ENCODE results near the gene SMCO3. TPM values are rescaled to one million over a fixed set of nuclear protein-coding genes. Genes with fewer than 3 reads are reported as not detected.

Gene SMCO3
- polyA plus RNA-seq, 1 donor from 2014 or later, result 2.7 TPM

GRCh38 chr12:14845350-14845750 is 31.4 kb upstream of the SMCO3 start:
- H4K20me1 ChIP-seq (ENCODE audit: insufficient read depth), result no peaks in the 10 kb centered on the region
- H3F3A ChIP-seq (ENCODE audit: insufficient read depth, low read length, poor library complexity, severe bottlenecking), result no peaks in the 10 kb centered on the region
- no peaks in the 10 kb centered on the region for H3K36me3 ChIP-seq (ENCODE audit: insufficient read depth, low read length)
- no peak overlapping the region for H3K9ac ChIP-seq (ENCODE audit: low read length)
- H3K4me3 ChIP-seq (ENCODE audit: low read length), result no peak overlapping the region
- H3K27me3 ChIP-seq (ENCODE audit: insufficient read depth, low read depth, low read length), result no peaks in the 10 kb centered on the region
- TF ChIP-seq CTCF (IDR thresholded peaks at IDR 0.05; ENCODE audit: poor library complexity, severe bottlenecking) (peak; percentile 86), POLR2AphosphoS5 (IDR thresholded peaks at IDR 0.05) (no peak), EP300 (conservative IDR thresholded peaks at IDR 0.05; ENCODE audit: poor library complexity, severe bottlenecking) (no peak), SMC3 (conservative IDR thresholded peaks at IDR 0.05; ENCODE audit: poor library complexity) (peak; percentile 97), RAD21 (conservative IDR thresholded peaks at IDR 0.05) (peak; percentile 91), MXI1 (conservative IDR thresholded peaks at IDR 0.05; ENCODE audit: poor library complexity, severe bottlenecking) (no peak), TAF1 (IDR thresholded peaks at IDR 0.05; ENCODE audit: low read depth) (no peak), EZH2 (IDR thresholded peaks at IDR 0.05; ENCODE audit: borderline replicate concordance, insufficient read depth, low read length, poor library complexity, severe bottlenecking) (no peak)
- TF ChIP-seq, protein P1, sequence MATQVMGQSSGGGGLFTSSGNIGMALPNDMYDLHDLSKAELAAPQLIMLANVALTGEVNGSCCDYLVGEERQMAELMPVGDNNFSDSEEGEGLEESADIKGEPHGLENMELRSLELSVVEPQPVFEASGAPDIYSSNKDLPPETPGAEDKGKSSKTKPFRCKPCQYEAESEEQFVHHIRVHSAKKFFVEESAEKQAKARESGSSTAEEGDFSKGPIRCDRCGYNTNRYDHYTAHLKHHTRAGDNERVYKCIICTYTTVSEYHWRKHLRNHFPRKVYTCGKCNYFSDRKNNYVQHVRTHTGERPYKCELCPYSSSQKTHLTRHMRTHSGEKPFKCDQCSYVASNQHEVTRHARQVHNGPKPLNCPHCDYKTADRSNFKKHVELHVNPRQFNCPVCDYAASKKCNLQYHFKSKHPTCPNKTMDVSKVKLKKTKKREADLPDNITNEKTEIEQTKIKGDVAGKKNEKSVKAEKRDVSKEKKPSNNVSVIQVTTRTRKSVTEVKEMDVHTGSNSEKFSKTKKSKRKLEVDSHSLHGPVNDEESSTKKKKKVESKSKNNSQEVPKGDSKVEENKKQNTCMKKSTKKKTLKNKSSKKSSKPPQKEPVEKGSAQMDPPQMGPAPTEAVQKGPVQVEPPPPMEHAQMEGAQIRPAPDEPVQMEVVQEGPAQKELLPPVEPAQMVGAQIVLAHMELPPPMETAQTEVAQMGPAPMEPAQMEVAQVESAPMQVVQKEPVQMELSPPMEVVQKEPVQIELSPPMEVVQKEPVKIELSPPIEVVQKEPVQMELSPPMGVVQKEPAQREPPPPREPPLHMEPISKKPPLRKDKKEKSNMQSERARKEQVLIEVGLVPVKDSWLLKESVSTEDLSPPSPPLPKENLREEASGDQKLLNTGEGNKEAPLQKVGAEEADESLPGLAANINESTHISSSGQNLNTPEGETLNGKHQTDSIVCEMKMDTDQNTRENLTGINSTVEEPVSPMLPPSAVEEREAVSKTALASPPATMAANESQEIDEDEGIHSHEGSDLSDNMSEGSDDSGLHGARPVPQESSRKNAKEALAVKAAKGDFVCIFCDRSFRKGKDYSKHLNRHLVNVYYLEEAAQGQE (IDR thresholded peaks at IDR 0.05; ENCODE audit: borderline replicate concordance), result no peak
- H3K79me2 ChIP-seq (replicated peaks; ENCODE audit: insufficient read depth, low read length), result no peaks in the 10 kb centered on the region
- no peak overlapping the region for H3K4me2 ChIP-seq (ENCODE audit: low read length)
- no peak overlapping the region for H3K27ac ChIP-seq (ENCODE audit: low read length)
- no peak overlapping the region for H2AFZ ChIP-seq (ENCODE audit: low read depth, low read length)
- no peaks in the 10 kb centered on the region for H3K9me3 ChIP-seq (ENCODE audit: low read length)
- H3K9me2 ChIP-seq (ENCODE audit: insufficient read depth, low read length), result no peaks in the 10 kb centered on the region

GRCh38 chr12:14844401-14844800 is 30.4 kb upstream of the SMCO3 start:
- no peak overlapping the region for H2AFZ ChIP-seq (ENCODE audit: low read depth, low read length)
- H4K20me1 ChIP-seq (ENCODE audit: insufficient read depth), result no peaks in the 10 kb centered on the region
- no peaks in the 10 kb centered on the region for H3K36me3 ChIP-seq (ENCODE audit: insufficient read depth, low read length)
- H3K4me3 ChIP-seq (ENCODE audit: low read length), result no peak overlapping the region
- no peak overlapping the region for H3K4me2 ChIP-seq (ENCODE audit: low read length)
- H3K9ac ChIP-seq (ENCODE audit: low read length), result no peak overlapping the region
- TF ChIP-seq CTCF (IDR thresholded peaks at IDR 0.05; ENCODE audit: poor library complexity, severe bottlenecking), result no peak
- TF ChIP-seq MXI1 (conservative IDR thresholded peaks at IDR 0.05; ENCODE audit: poor library complexity, severe bottlenecking), result no peak
- TF ChIP-seq EP300 (conservative IDR thresholded peaks at IDR 0.05; ENCODE audit: poor library complexity, severe bottlenecking), result no peak
- no peak for TF ChIP-seq EZH2 (IDR thresholded peaks at IDR 0.05; ENCODE audit: borderline replicate concordance, insufficient read depth, low read length, poor library complexity, severe bottlenecking)
- TF ChIP-seq TAF1 (IDR thresholded peaks at IDR 0.05; ENCODE audit: low read depth), result no peak
- no peak for TF ChIP-seq RAD21 (conservative IDR thresholded peaks at IDR 0.05)
- TF ChIP-seq, protein P1 (IDR thresholded peaks at IDR 0.05; ENCODE audit: borderline replicate concordance), result no peak
- TF ChIP-seq POLR2AphosphoS5 (IDR thresholded peaks at IDR 0.05), result no peak
- no peak for TF ChIP-seq SMC3 (conservative IDR thresholded peaks at IDR 0.05; ENCODE audit: poor library complexity)
- H3K27ac ChIP-seq (ENCODE audit: low read length), result no peak overlapping the region
- no peaks in the 10 kb centered on the region for H3K79me2 ChIP-seq (replicated peaks; ENCODE audit: insufficient read depth, low read length)
- no peaks in the 10 kb centered on the region for H3F3A ChIP-seq (ENCODE audit: insufficient read depth, low read length, poor library complexity, severe bottlenecking)
- H3K9me2 ChIP-seq (ENCODE audit: insufficient read depth, low read length), result no peaks in the 10 kb centered on the region
- no peaks in the 10 kb centered on the region for H3K9me3 ChIP-seq (ENCODE audit: low read length)
- H3K27me3 ChIP-seq (ENCODE audit: insufficient read depth, low read depth, low read length), result no peaks in the 10 kb centered on the region
